Measurements from ENCODE around the gene CECR2. TPM values are rescaled to one million over a fixed set of nuclear protein-coding genes. Genes with fewer than 3 reads are reported as not detected.

CECR2 gene
- total RNA-seq, 1 experiment from 2014 or later = 3.6 TPM

DNA sequence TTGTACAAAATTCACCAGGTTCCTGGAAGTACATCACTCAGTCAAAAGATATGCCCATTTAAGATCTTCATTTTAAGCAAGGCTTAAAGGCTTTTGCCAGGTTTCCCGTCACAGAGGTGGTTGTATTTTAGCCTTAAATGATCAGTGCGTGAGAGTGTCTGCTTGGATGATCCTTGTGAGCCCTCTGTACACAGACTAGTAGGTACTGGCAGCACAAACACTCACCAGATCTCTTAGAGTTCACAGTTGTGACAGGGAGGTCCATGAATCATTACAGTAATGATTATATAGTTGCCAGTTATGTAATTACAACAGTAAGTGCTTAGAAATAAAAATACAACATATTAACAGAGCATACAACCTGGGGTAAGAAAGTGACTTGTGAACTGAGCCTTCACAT, 109.9 kb downstream of the CECR2 start:
- CTCF ChIA-PET = interaction anchor here (0.6 kb wide), 1 partner anchor 308 kb away, joined by 3 read pairs; no protein-coding TSS in a partner anchor
- no TSS peak for BruUV-seq (replicated peaks)
- POLR2A ChIA-PET = no interaction called here

GRCh38 chr22:17481424-17481823, 112.2 kb downstream of the CECR2 start:
- DNase-seq (ENCODE audit: low read depth, low spot score) (no peak), ATAC-seq (no peak)
- TF ChIP-seq SIN3A (IDR thresholded peaks at IDR 0.05; ENCODE audit: borderline replicate concordance, insufficient read depth, low read depth, low read length) = no peak
- no peak for TF ChIP-seq REST (IDR thresholded peaks at IDR 0.05; ENCODE audit: insufficient read depth in 1 of 2, low read depth in 2 of 2, low read length in 1 of 2)
- no peaks in the 10 kb centered on the region for H3K27me3 ChIP-seq (ENCODE audit: control insufficient read depth, insufficient read depth, low read length)
- H3K4me3 ChIP-seq (ENCODE audit: low read depth in 2 of 2, low read length in 2 of 2) = no peak overlapping the region
- intact Hi-C loops (cut with micrococcal nuclease; ENCODE audit: unreplicated experiment) (no loop called here), in situ Hi-C loops (cut with HindIII; ENCODE audit: low pct_unique_long_range_greater_than_20kb, low sequenced_read_pairs) (no loop called here)
- H3K4me1 ChIP-seq (ENCODE audit: control insufficient read depth, insufficient read depth, low read length) = no peaks in the 10 kb centered on the region
- no TSS peak for BruUV-seq (replicated peaks)
- ChIA-PET CTCF (no interaction called here), POLR2A (no interaction called here)
- H3K27ac ChIP-seq (ENCODE audit: low read length) = no peak overlapping the region
- H3K36me3 ChIP-seq (ENCODE audit: control insufficient read depth, insufficient read depth, low read length) = no peaks in the 10 kb centered on the region
- H3K9me3 ChIP-seq (ENCODE audit: control insufficient read depth, insufficient read depth, low read depth, low read length) = no peaks in the 10 kb centered on the region

More for the DNA sequence above, 109.9 kb downstream of the CECR2 start:
- ATAC-seq (no peak), DNase-seq (ENCODE audit: low read depth, low spot score) (no peak)
- Histone ChIP-seq H3K36me3 (ENCODE audit: control insufficient read depth, insufficient read depth, low read length) (no peaks in the 10 kb centered on the region), H3K27me3 (ENCODE audit: control insufficient read depth, insufficient read depth, low read length) (no peaks in the 10 kb centered on the region), H3K4me1 (ENCODE audit: control insufficient read depth, insufficient read depth, low read length) (no peaks in the 10 kb centered on the region), H3K27ac (ENCODE audit: low read length) (no peak overlapping the region), H3K4me3 (ENCODE audit: low read depth in 2 of 2, low read length in 2 of 2) (no peak overlapping the region), H3K9me3 (ENCODE audit: control insufficient read depth, insufficient read depth, low read depth, low read length) (no peaks in the 10 kb centered on the region)
- in situ Hi-C loops (cut with HindIII; ENCODE audit: low pct_unique_long_range_greater_than_20kb, low sequenced_read_pairs) = no loop called here
- TF ChIP-seq TCF7L2 (IDR thresholded peaks at IDR 0.05; ENCODE audit: low read depth, low read length) (no peak), REST (IDR thresholded peaks at IDR 0.05; ENCODE audit: insufficient read depth in 1 of 2, low read depth in 2 of 2, low read length in 1 of 2) (no peak), CTCF (IDR thresholded peaks at IDR 0.05) (no peak), POLR2AphosphoS5 (IDR thresholded peaks at IDR 0.05; ENCODE audit: low read depth, low read length) (no peak), SIN3A (IDR thresholded peaks at IDR 0.05; ENCODE audit: borderline replicate concordance, insufficient read depth, low read depth, low read length) (no peak)
- intact Hi-C loops (cut with micrococcal nuclease; ENCODE audit: unreplicated experiment) = no loop called here
